GM12864 (cell line): Measurements from ENCODE around the gene UROS.

Experiments
- DNase-seq: peaks from one replicate; pipeline ENCODE4 v3.0.0-alpha.2; 2011; ENCODE audit warnings: low read depth
- H3K4me3 ChIP-seq: 2 replicates; pipeline ENCODE4 v1.5.1; 2011; ENCODE audit warnings: mild to moderate bottlenecking, low read depth, low read length, control low read depth
- CTCF ChIP-seq: IDR thresholded peaks from 2 replicates; pipeline ENCODE4 v1.5.1; 2011; ENCODE audit warnings: low read depth, mild to moderate bottlenecking, moderate library complexity, low read length, control low read depth, inconsistent platforms; ENCODE audit errors: missing control alignments

The UROS gene

DNA sequence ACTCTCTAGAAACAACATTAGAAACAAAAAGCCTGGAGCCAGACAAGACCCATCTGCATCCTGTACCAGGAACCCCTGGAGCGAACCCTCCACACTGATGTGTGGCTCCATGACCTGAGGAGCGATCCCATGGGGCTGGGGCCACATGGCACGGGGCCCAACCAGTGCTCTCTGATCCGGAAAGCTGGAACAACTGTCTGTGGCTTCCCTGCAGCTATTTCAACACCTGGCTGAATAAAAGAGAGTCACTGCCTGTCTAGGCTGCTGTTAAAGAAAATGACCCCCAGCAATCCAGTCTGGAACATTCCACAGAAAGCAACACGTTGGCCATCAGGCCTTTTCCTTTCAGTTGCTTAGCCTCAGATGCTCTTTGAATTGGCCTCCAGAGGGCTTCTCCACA, 20.9 kb downstream of the UROS start:
- no peak for TF ChIP-seq CTCF
- H3K4me3 ChIP-seq = no peak overlapping the region
- DNase-seq = no peak

- TF ChIP-seq CTCF = no peak
- H3K4me3 ChIP-seq = no peak overlapping the region
- DNase-seq = no peak
Observed at GRCh38 chr10:125801574-125801973, 21.5 kb downstream of the UROS start.

- DNase-seq = no peak
- no peak for TF ChIP-seq CTCF
- no peak overlapping the region for H3K4me3 ChIP-seq
Observed at GRCh38 chr10:125799451-125800182, 23.4 kb downstream of the UROS start.

GRCh38 chr10:125797994-125798662, 24.9 kb downstream of the UROS start:
- H3K4me3 ChIP-seq = no peak overlapping the region
- no peak for TF ChIP-seq CTCF
- DNase-seq = no peak

DNA sequence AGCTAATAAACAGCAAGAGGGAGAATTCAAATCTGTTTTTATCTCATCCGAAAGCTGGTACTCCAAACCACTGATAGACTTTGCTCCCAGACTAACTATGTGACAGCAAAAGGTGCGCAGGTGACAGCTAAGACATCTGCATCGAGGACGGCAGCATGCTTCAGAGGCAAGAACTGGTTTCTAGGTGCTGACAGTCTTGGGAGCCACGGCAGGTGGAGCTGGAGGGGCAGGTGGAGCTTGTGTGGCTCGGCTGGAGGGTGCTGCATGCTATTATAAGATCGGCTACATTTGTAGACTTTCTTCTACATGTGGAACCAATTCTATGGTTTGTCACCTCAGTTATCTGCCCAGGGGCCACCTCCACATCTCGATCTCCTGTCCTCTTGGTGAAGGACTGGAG, 25.6 kb downstream of the UROS start:
- H3K4me3 ChIP-seq = no peak overlapping the region
- no peak for TF ChIP-seq CTCF
- no peak for DNase-seq

GRCh38 chr10:125795637-125796190, 27.3 kb downstream of the UROS start:
- no peak for DNase-seq
- no peak overlapping the region for H3K4me3 ChIP-seq
- no peak for TF ChIP-seq CTCF
